SIG-M5 treated with dmso at 0.1 percent for 504 hours (cell line): ENCODE results near the gene HIVEP2.

Experiments
- DNase-seq: peaks from one replicate; lab custom pipeline; 2025; ENCODE audit not compliant: unreplicated experiment; lab: John Stamatoyannopoulos, UW

Gene HIVEP2

GRCh38 chr6:142946181-142946923 is 1.4 kb upstream of the HIVEP2 start:
- DNase-seq, result peak; percentile 86

GRCh38 chr6:142945446-142946180 is 637 bp upstream of the HIVEP2 start:
- DNase-seq, result no peak

GRCh38 chr6:142944124-142945048 is 590 bp downstream of the HIVEP2 start:
- peak; percentile 49 for DNase-seq

- DNase-seq, result peak; percentile 44
These were observed 1.3 kb downstream of the HIVEP2 start for GRCh38 chr6:142943711-142944123.

- DNase-seq, result peak; percentile 29
These were observed 2.2 kb downstream of the HIVEP2 start for GRCh38 chr6:142942805-142943227.

GRCh38 chr6:142942238-142942637 is 2.7 kb downstream of the HIVEP2 start:
- DNase-seq, result no peak

- DNase-seq, result no peak
These were observed 4.0 kb downstream of the HIVEP2 start for GRCh38 chr6:142941018-142941417.

GRCh38 chr6:142940487-142940886 is 4.5 kb downstream of the HIVEP2 start:
- DNase-seq, result no peak

GRCh38 chr6:142938510-142938909 is 6.5 kb downstream of the HIVEP2 start:
- DNase-seq, result no peak

GRCh38 chr6:142937986-142938385 is 7.0 kb downstream of the HIVEP2 start:
- DNase-seq, result no peak

GRCh38 chr6:142935553-142936517 is 9.1 kb downstream of the HIVEP2 start:
- no peak for DNase-seq

GRCh38 chr6:142934599-142934998 is 10.4 kb downstream of the HIVEP2 start:
- no peak for DNase-seq

- DNase-seq, result no peak
These were observed 10.9 kb downstream of the HIVEP2 start for GRCh38 chr6:142934106-142934505.

- DNase-seq, result no peak
These were observed 11.3 kb downstream of the HIVEP2 start for GRCh38 chr6:142933701-142934100.

GRCh38 chr6:142932889-142933288 is 12.1 kb downstream of the HIVEP2 start:
- no peak for DNase-seq

GRCh38 chr6:142929751-142930358 is 15.1 kb downstream of the HIVEP2 start:
- no peak for DNase-seq

- DNase-seq, result no peak
These were observed 17.1 kb downstream of the HIVEP2 start for GRCh38 chr6:142927904-142928303.

- no peak for DNase-seq
These were observed 17.8 kb downstream of the HIVEP2 start for GRCh38 chr6:142927271-142927580.

- peak; percentile 7 for DNase-seq
These were observed 18.3 kb downstream of the HIVEP2 start for GRCh38 chr6:142926494-142927270.
